GM12864 (cell line): ENCODE measurements around the gene MMADHC.

Source experiments
- DNase-seq: peaks from one replicate; pipeline ENCODE4 v3.0.0-alpha.2; 2011; ENCODE audit warnings: low read depth
- H3K4me3 ChIP-seq: 2 replicates; pipeline ENCODE4 v1.5.1; 2011; ENCODE audit warnings: mild to moderate bottlenecking, low read depth, low read length, control low read depth
- CTCF ChIP-seq: IDR thresholded peaks from 2 replicates; pipeline ENCODE4 v1.5.1; 2011; ENCODE audit warnings: low read depth, mild to moderate bottlenecking, moderate library complexity, low read length, control low read depth, inconsistent platforms; ENCODE audit errors: missing control alignments

Gene MMADHC

GRCh38 chr2:149587220-149587949, at the start of gene MMADHC:
Gene MMADHC, minus strand, starts transcription at chr2:149587775. Its CDS starts 678 bp downstream, at chr2:149587097.
- TF ChIP-seq CTCF, result no peak
- DNase-seq, result peak; percentile 94

GRCh38 chr2:149634103-149634502, 46.5 kb upstream of the MMADHC start:
- no peak overlapping the region for H3K4me3 ChIP-seq
- no peak for TF ChIP-seq CTCF
- DNase-seq, result no peak

More at GRCh38 chr2:149587220-149587949, at the start of gene MMADHC:
- peak within 1 kb of the TSS; percentile 61 for H3K4me3 ChIP-seq

- no peak for DNase-seq
- H3K4me3 ChIP-seq, result no peak overlapping the region
- TF ChIP-seq CTCF, result no peak
Observed at GRCh38 chr2:149630445-149630844, 42.9 kb upstream of the MMADHC start.

- no peak overlapping the region for H3K4me3 ChIP-seq
- no peak for DNase-seq
- no peak for TF ChIP-seq CTCF
Observed at GRCh38 chr2:149629026-149629425, 41.5 kb upstream of the MMADHC start.

GRCh38 chr2:149627111-149627801, 39.7 kb upstream of the MMADHC start:
- H3K4me3 ChIP-seq, result no peak overlapping the region
- no peak for TF ChIP-seq CTCF
- DNase-seq, result no peak

GRCh38 chr2:149625671-149626070, 38.1 kb upstream of the MMADHC start:
- no peak for DNase-seq
- no peak for TF ChIP-seq CTCF
- no peak overlapping the region for H3K4me3 ChIP-seq

- no peak overlapping the region for H3K4me3 ChIP-seq
- TF ChIP-seq CTCF, result no peak
- DNase-seq, result no peak
Observed at GRCh38 chr2:149625271-149625670, 37.7 kb upstream of the MMADHC start.
